NCI-H345 treated with DMSO at 0.1 percent for 48 hours (cell line): Measurements from ENCODE around the gene SPCS3.
"Not testable (repeated sequence)": the region's sequence is repeated elsewhere in the genome, so short reads cannot be mapped to it uniquely, and the experiment has no call there.

Experiments used
- DNase-seq: peaks from one replicate; lab custom pipeline; 2025; ENCODE audit not compliant: unreplicated experiment; lab: John Stamatoyannopoulos, UW

Gene SPCS3

GRCh38 chr4:176303938-176304337 lies 15.8 kb upstream of the SPCS3 start:
- DNase-seq: no peak

- DNase-seq: no peak
These were observed 12.7 kb upstream of the SPCS3 start for GRCh38 chr4:176306837-176307665.

GRCh38 chr4:176307666-176307930 lies 12.2 kb upstream of the SPCS3 start:
- DNase-seq: no peak

GRCh38 chr4:176308441-176308840 lies 11.3 kb upstream of the SPCS3 start:
- no peak for DNase-seq

- DNase-seq: no peak
These were observed 10.7 kb upstream of the SPCS3 start for GRCh38 chr4:176309046-176309445.

GRCh38 chr4:176309772-176310171 lies 10.0 kb upstream of the SPCS3 start:
- DNase-seq: no peak

GRCh38 chr4:176313596-176314336 lies 6.0 kb upstream of the SPCS3 start:
- DNase-seq: no peak

- DNase-seq: no peak
These were observed 539 bp upstream of the SPCS3 start for GRCh38 chr4:176319151-176319703.

GRCh38 chr4:176320340-176320975 lies 692 bp downstream of the SPCS3 start:
- no peak for DNase-seq

- DNase-seq: no peak
These were observed 1.2 kb downstream of the SPCS3 start for GRCh38 chr4:176320976-176321361.

- DNase-seq: no peak
These were observed 1.8 kb downstream of the SPCS3 start for GRCh38 chr4:176321589-176321988.

- no peak for DNase-seq
These were observed 3.9 kb downstream of the SPCS3 start for GRCh38 chr4:176323511-176324160.

- not testable (repeated sequence) for DNase-seq
These were observed 5.1 kb downstream of the SPCS3 start for GRCh38 chr4:176324876-176325275.

GRCh38 chr4:176333076-176333475 lies 13.3 kb downstream of the SPCS3 start:
- no peak for DNase-seq

- DNase-seq: no peak
These were observed 14.3 kb downstream of the SPCS3 start for GRCh38 chr4:176334066-176334465.

- no peak for DNase-seq
These were observed 15.7 kb downstream of the SPCS3 start for GRCh38 chr4:176335421-176335820.

GRCh38 chr4:176339936-176340761 lies 20.4 kb downstream of the SPCS3 start:
- DNase-seq: no peak

- no peak for DNase-seq
These were observed 21.3 kb downstream of the SPCS3 start for GRCh38 chr4:176340871-176341685.

- DNase-seq: no peak
These were observed 22.6 kb downstream of the SPCS3 start for GRCh38 chr4:176342384-176342783.

GRCh38 chr4:176343286-176343685 lies 23.5 kb downstream of the SPCS3 start:
- DNase-seq: no peak
